ENCODE measurements around the gene NAALADL1. TPM values are rescaled to one million over a fixed set of nuclear protein-coding genes. Genes with fewer than 3 reads are reported as not detected.

NAALADL1 gene
- total RNA-seq, 1 donor from 2014 or later: 16.6 TPM

DNA sequence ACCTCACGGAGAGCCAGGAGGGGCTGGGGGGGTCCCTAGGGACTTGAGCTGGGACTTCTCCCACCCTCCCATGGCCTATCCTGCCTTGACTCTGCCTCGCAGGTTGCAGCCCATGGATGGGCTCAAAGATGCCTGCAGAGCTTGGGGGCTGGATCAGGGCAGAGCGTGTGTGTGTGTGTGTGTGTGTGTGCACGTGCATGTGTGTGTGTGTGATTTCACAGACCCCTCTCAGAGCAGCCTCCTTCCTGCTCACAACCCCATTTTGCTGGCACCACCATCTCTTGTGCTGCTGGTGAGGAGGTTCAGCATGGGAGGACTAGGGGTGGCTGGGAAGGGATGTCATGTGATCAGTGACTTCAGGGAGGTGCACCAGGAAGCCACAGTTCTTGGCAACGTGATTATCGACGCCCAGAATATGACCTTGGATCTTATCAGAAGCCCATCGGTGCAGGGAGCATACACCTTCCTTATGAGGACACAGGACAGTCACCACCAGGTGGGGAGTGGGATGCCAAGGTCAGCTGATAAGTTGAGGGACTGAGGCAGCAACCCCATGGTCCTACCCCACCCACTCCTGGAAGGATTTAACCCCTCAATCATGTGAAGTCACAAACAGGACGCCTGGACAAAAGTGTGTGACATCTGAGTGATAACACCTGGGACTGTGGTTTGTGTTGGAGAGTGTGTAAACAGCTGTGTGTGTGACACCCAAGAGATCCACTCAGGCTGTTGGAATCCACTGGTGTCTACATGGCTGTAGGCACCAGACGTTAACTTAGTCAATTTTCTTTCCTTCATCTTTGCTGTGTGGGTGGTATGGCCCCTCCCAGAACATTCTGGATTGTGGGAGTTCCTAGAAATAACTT is 1.8 kb upstream of the NAALADL1 start:
- no peak for TF ChIP-seq CTCF (IDR thresholded peaks at IDR 0.05; ENCODE audit: insufficient read depth, low read length, severe bottlenecking)
- no peak for DNase-seq (ENCODE audit: low read depth)
- Histone ChIP-seq H3K27me3 (ENCODE audit: control insufficient read depth, insufficient read depth, low read length) (peaks cover 2% of the 10 kb centered on the region), H3K36me3 (ENCODE audit: control insufficient read depth, insufficient read depth, low read length) (no peaks in the 10 kb centered on the region), H3K4me3 (ENCODE audit: low read depth, low read length) (no peak overlapping the region)
- FAIRE-seq: peak; percentile 88

DNA sequence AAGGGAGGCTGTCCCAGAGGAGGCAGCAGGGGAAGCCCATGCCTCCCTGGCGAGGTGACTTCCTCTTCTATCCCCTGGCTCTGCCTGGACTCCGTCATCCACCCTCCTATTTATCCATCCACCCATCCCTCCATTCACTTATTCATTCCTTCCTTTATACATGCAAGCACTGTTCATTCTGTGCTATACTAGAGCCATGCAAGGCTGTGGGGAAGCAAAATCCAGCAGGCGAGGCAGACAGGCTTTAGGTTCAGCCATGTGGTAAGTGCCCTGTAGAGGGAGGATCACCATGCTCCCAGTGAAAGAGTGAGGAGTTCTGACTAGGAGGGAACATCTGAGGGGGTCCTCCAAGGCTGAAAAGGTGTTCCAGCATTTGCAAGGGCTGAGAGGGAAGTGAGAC is 1.2 kb upstream of the NAALADL1 start:
- DNase-seq (ENCODE audit: low read depth) (no peak), FAIRE-seq (no peak)
- TF ChIP-seq CTCF (IDR thresholded peaks at IDR 0.05; ENCODE audit: insufficient read depth, low read length, severe bottlenecking): no peak
- no peaks in the 10 kb centered on the region for H3K36me3 ChIP-seq (ENCODE audit: control insufficient read depth, insufficient read depth, low read length)
- H3K4me3 ChIP-seq (ENCODE audit: low read depth, low read length): no peak overlapping the region
- peaks cover 2% of the 10 kb centered on the region for H3K27me3 ChIP-seq (ENCODE audit: control insufficient read depth, insufficient read depth, low read length)

DNA sequence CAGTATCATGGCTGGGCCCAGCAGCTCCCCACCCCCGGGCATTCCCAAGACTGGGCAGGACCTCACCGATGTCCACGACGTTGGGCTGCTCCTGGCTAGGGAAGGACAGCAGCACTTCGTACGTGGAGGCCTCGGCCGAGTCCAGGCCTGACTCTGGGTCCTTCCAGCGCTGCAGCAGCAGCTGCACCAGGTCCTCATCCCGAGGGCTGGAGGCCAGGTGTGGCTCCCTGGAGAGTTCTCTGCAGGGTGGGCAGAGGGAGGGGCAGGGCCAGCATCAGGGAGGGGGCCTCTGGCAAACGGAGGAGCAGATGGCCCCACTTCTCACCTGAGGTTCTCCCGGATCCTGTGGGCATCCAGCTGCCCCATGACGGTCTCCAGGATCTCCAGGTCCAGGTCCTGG is 341 bp downstream of the NAALADL1 start:
- TF ChIP-seq CTCF (IDR thresholded peaks at IDR 0.05; ENCODE audit: insufficient read depth, low read length, severe bottlenecking): no peak
- no peak for DNase-seq (ENCODE audit: low read depth)
- H3K27me3 ChIP-seq (ENCODE audit: control insufficient read depth, insufficient read depth, low read length): peaks cover 2% of the 10 kb centered on the region
- FAIRE-seq: no peak
- no peaks in the 10 kb centered on the region for H3K36me3 ChIP-seq (ENCODE audit: control insufficient read depth, insufficient read depth, low read length)
- no peak overlapping the region for H3K4me3 ChIP-seq (ENCODE audit: low read depth, low read length)

DNA sequence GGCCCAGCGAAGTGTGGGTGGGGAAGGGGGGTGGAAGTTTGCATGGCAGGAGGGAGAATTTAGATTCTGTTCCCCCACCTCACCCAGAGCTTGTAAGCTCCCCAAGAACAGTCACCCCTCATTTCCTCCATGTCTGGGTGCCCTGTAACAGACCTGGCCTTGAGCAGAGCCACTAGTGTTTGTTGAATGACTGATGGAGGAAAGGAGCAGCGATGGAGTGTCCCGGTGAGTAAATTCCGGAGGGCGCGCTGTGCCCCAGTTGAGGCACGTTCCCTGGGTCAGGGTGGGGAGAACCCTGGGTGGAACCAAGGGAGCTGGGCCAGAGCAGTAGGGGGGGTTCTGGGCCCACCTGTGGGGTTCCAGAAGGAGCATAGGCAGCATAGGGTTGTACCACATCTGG is 827 bp downstream of the NAALADL1 start:
- FAIRE-seq: no peak
- no peak for TF ChIP-seq CTCF (IDR thresholded peaks at IDR 0.05; ENCODE audit: insufficient read depth, low read length, severe bottlenecking)

GRCh38 chr11:65056999-65057398 is 1.4 kb downstream of the NAALADL1 start:
- Histone ChIP-seq H3K27me3 (ENCODE audit: control insufficient read depth, insufficient read depth, low read length) (peaks cover 2% of the 10 kb centered on the region), H3K36me3 (ENCODE audit: control insufficient read depth, insufficient read depth, low read length) (no peaks in the 10 kb centered on the region), H3K4me3 (ENCODE audit: low read depth, low read length) (no peak overlapping the region)
- TF ChIP-seq CTCF (IDR thresholded peaks at IDR 0.05; ENCODE audit: insufficient read depth, low read length, severe bottlenecking): no peak
- FAIRE-seq (no peak), DNase-seq (ENCODE audit: low read depth) (no peak)

More for the DNA sequence above, 827 bp downstream of the NAALADL1 start:
- no peak for DNase-seq (ENCODE audit: low read depth)
- H3K27me3 ChIP-seq (ENCODE audit: control insufficient read depth, insufficient read depth, low read length): peaks cover 2% of the 10 kb centered on the region
- H3K4me3 ChIP-seq (ENCODE audit: low read depth, low read length): no peak overlapping the region
- H3K36me3 ChIP-seq (ENCODE audit: control insufficient read depth, insufficient read depth, low read length): no peaks in the 10 kb centered on the region

All from bronchial epithelial cell (primary cell).